ENCODE data around the gene EVA1B. TPM values are rescaled to one million over a fixed set of nuclear protein-coding genes. Genes with fewer than 3 reads are reported as not detected.

EVA1B gene
- polyA plus RNA-seq, 2 of the 4 experiments (the other 2 are of a cell fraction) = 2.9 to 8.5 TPM

DNA sequence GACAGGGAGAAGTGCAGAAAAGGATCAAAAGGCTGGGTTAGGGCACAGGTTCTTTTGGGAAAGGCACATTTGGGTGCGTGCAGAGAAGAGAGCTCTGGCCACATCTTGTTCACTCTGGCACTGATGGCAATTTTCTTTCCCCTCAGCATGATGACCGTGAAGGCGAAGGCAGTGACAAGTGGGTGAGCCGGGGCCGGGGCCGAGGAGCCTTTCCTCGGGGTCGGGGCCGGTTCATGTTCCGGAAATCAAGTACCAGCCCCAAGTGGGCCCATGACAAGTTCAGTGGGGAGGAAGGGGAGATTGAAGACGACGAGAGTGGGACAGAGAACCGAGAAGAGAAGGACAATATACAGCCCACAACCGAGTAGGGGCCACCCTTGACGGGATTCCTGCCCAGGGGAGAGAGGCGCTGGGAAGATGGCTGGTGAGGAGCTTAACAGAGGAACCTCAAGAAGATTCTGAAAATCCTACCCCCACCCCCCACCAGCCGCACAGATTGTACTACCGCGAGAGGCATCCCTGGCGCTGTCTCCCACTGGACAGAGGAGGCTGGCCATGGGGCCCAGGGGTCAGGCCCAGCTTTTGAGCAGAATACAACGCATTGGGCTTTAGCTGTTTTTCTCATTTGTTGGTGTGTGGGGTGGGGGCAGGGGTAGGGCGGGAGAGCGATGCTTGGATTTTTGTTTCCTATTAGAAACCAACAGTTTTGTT, 19.6 kb downstream of the EVA1B start:
- no peaks in the 10 kb centered on the region for H3K9me3 ChIP-seq
- no peak overlapping the region for H3K4me2 ChIP-seq
- DNase-seq (ENCODE audit: low read depth in 1 of 2, low spot score in 1 of 2) (no peak), FAIRE-seq (no peak), ATAC-seq (no peak)
- ChIA-PET POLR2A (interaction anchor here (0.6 kb wide), 1 partner anchor 161 kb away, joined by 8 read pairs; the partner anchor contains the start of gene MRPS15), CTCF (interaction anchor here (0.7 to 2.3 kb wide), 3 partner anchors 18 to 155 kb away, joined by 5 to 10 read pairs (median 7); partner anchors contain the start of gene TRAPPC3)
- peaks cover 42% of the 10 kb centered on the region for H3K4me1 ChIP-seq
- 90% methylated on average over 23 of the region's 23 CpGs for WGBS (ENCODE audit: missing lambda C conversion rate)
- no peak overlapping the region for H3K4me3 ChIP-seq
- no peak overlapping the region for H3K27ac ChIP-seq
- TF ChIP-seq MAZ (IDR thresholded peaks at IDR 0.05; ENCODE audit: borderline replicate concordance, low read depth, low read length) (no peak), SREBF2 (IDR thresholded peaks at IDR 0.05) (no peak), ZFP36 (IDR thresholded peaks at IDR 0.05; ENCODE audit: borderline replicate concordance, partially characterized antibody) (no peak), HOXB5 (CRISPR knock-in tag; IDR thresholded peaks at IDR 0.05) (no peak), ZNF302 (CRISPR knock-in tag; IDR thresholded peaks at IDR 0.05) (no peak), POLR2AphosphoS2 (conservative IDR thresholded peaks at IDR 0.05; ENCODE audit: low read length) (no peak), ESRRA (IDR thresholded peaks at IDR 0.05; ENCODE audit: borderline replicate concordance, low read length) (no peak), HOXA7 (CRISPR knock-in tag; IDR thresholded peaks at IDR 0.05) (no peak), CBX8 (IDR thresholded peaks at IDR 0.05) (no peak), CHD2 (IDR thresholded peaks at IDR 0.05; ENCODE audit: low read length, partially characterized antibody) (no peak), EP300 (IDR thresholded peaks at IDR 0.05) (no peak)
- TF ChIP-seq, protein P1, sequence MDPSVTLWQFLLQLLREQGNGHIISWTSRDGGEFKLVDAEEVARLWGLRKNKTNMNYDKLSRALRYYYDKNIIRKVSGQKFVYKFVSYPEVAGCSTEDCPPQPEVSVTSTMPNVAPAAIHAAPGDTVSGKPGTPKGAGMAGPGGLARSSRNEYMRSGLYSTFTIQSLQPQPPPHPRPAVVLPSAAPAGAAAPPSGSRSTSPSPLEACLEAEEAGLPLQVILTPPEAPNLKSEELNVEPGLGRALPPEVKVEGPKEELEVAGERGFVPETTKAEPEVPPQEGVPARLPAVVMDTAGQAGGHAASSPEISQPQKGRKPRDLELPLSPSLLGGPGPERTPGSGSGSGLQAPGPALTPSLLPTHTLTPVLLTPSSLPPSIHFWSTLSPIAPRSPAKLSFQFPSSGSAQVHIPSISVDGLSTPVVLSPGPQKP (IDR thresholded peaks at IDR 0.05; ENCODE audit: low read depth, low read length) = no peak
- TF ChIP-seq, protein P2, sequence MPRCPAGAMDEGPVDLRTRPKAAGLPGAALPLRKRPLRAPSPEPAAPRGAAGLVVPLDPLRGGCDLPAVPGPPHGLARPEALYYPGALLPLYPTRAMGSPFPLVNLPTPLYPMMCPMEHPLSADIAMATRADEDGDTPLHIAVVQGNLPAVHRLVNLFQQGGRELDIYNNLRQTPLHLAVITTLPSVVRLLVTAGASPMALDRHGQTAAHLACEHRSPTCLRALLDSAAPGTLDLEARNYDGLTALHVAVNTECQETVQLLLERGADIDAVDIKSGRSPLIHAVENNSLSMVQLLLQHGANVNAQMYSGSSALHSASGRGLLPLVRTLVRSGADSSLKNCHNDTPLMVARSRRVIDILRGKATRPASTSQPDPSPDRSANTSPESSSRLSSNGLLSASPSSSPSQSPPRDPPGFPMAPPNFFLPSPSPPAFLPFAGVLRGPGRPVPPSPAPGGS (IDR thresholded peaks at IDR 0.05) = no peak
- TF ChIP-seq, protein P3, sequence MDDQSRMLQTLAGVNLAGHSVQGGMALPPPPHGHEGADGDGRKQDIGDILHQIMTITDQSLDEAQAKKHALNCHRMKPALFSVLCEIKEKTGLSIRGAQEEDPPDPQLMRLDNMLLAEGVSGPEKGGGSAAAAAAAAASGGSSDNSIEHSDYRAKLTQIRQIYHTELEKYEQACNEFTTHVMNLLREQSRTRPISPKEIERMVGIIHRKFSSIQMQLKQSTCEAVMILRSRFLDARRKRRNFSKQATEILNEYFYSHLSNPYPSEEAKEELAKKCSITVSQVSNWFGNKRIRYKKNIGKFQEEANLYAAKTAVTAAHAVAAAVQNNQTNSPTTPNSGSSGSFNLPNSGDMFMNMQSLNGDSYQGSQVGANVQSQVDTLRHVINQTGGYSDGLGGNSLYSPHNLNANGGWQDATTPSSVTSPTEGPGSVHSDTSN (IDR thresholded peaks at IDR 0.05) = no peak
- TF ChIP-seq, protein P4, sequence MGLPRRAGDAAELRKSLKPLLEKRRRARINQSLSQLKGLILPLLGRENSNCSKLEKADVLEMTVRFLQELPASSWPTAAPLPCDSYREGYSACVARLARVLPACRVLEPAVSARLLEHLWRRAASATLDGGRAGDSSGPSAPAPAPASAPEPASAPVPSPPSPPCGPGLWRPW (IDR thresholded peaks at IDR 0.05) = no peak

DNA sequence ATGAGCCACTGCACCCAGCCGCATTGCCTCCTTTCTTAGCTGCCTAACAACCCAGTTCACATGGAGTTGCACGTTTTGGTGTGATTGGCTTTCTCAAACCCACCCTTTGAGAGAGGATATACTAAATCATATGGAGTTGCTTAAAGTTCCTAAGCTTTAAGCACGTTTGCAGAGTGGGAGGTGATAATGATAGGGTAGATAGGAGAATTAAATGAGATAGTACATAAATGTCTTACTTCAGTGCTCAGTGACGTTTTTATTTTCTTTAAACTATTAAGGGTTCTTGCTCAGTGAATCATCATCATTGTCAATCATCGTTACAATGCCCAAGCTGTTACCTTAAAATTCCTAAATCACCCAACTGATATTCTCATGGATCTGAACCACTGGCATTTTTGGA, 20.2 kb downstream of the EVA1B start:
- FAIRE-seq (no peak), DNase-seq (ENCODE audit: low read depth in 1 of 2, low spot score in 1 of 2) (no peak), ATAC-seq (no peak)
- Histone ChIP-seq H3K9me3 (no peaks in the 10 kb centered on the region), H3K4me2 (no peak overlapping the region), H3K4me1 (peaks cover 46% of the 10 kb centered on the region), H3K4me3 (no peak overlapping the region), H3K27ac (no peak overlapping the region)
- POLR2A ChIA-PET = interaction anchor here (0.6 kb wide), 1 partner anchor 161 kb away, joined by 8 read pairs; the partner anchor contains the start of gene MRPS15
- CTCF ChIA-PET = interaction anchor here (1.2 to 2.3 kb wide), 3 partner anchors 18 to 154 kb away, joined by 3 to 10 read pairs (median 7); partner anchors contain the start of gene TRAPPC3
- WGBS (ENCODE audit: missing lambda C conversion rate) = 79% methylated on average over 5 of the region's 5 CpGs
- no peak for TF ChIP-seq JUNB (IDR thresholded peaks at IDR 0.05)
- TF ChIP-seq MYC (IDR thresholded peaks at IDR 0.05; ENCODE audit: borderline replicate concordance, low read length) = no peak
- no peak for TF ChIP-seq ZSCAN20 (CRISPR knock-in tag; IDR thresholded peaks at IDR 0.05)
- TF ChIP-seq CEBPB (IDR thresholded peaks at IDR 0.05) = no peak
- TF ChIP-seq RAD21 (conservative IDR thresholded peaks at IDR 0.05 in 1 of 2, IDR thresholded peaks at IDR 0.05 in 1 of 2) = no peak
- TF ChIP-seq EHF (CRISPR knock-in tag; IDR thresholded peaks at IDR 0.05) = no peak
- TF ChIP-seq, protein P5, sequence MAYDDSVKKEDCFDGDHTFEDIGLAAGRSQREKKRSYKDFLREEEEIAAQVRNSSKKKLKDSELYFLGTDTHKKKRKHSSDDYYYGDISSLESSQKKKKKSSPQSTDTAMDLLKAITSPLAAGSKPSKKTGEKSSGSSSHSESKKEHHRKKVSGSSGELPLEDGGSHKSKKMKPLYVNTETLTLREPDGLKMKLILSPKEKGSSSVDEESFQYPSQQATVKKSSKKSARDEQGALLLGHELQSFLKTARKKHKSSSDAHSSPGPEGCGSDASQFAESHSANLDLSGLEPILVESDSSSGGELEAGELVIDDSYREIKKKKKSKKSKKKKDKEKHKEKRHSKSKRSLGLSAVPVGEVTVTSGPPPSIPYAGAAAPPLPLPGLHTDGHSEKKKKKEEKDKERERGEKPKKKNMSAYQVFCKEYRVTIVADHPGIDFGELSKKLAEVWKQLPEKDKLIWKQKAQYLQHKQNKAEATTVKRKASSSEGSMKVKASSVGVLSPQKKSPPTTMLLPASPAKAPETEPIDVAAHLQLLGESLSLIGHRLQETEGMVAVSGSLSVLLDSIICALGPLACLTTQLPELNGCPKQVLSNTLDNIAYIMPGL (CRISPR knock-in tag; IDR thresholded peaks at IDR 0.05; ENCODE audit: borderline replicate concordance) = no peak
- TF ChIP-seq, protein P3 (IDR thresholded peaks at IDR 0.05) = no peak
- no peak for TF ChIP-seq FOSB (CRISPR knock-in tag; IDR thresholded peaks at IDR 0.05)
- no peak for TF ChIP-seq MAFK (IDR thresholded peaks at IDR 0.05; ENCODE audit: partially characterized antibody)
- no peak for TF ChIP-seq KDM5A (IDR thresholded peaks at IDR 0.05)
